OCI-M2 (cell line): ENCODE results near the gene CHRDL2.
"Not testable (repeated sequence)": the region's sequence is repeated elsewhere in the genome, so short reads cannot be mapped to it uniquely, and the experiment has no call there.

Source experiments
- DNase-seq: peaks from one replicate; lab custom pipeline; 2025; ENCODE audit not compliant: unreplicated experiment; lab: John Stamatoyannopoulos, UW

The CHRDL2 gene

GRCh38 chr11:74672956-74673692, 58.1 kb downstream of the CHRDL2 start:
- no peak for DNase-seq

- no peak for DNase-seq
These were observed 58.8 kb downstream of the CHRDL2 start for GRCh38 chr11:74672332-74672955.

GRCh38 chr11:74671520-74672196, 59.6 kb downstream of the CHRDL2 start:
- no peak for DNase-seq

GRCh38 chr11:74670171-74670570, 61.1 kb downstream of the CHRDL2 start:
- no peak for DNase-seq

GRCh38 chr11:74669211-74670160, 61.7 kb downstream of the CHRDL2 start:
- no peak for DNase-seq

- no peak for DNase-seq
These were observed 67.9 kb downstream of the CHRDL2 start for GRCh38 chr11:74663315-74663714.

- no peak for DNase-seq
These were observed 68.6 kb downstream of the CHRDL2 start for GRCh38 chr11:74662487-74663103.

- not testable (repeated sequence) for DNase-seq
These were observed 72.1 kb downstream of the CHRDL2 start for GRCh38 chr11:74659124-74659523.

- no peak for DNase-seq
These were observed 76.2 kb downstream of the CHRDL2 start for GRCh38 chr11:74654976-74655375.

- DNase-seq: no peak
These were observed 80.7 kb downstream of the CHRDL2 start for GRCh38 chr11:74650498-74650897.

- DNase-seq: no peak
These were observed 82.3 kb downstream of the CHRDL2 start for GRCh38 chr11:74648894-74649293.

- no peak for DNase-seq
These were observed 83.4 kb downstream of the CHRDL2 start for GRCh38 chr11:74647831-74648230.

- DNase-seq: no peak
These were observed 83.8 kb downstream of the CHRDL2 start for GRCh38 chr11:74647404-74647803.

GRCh38 chr11:74646954-74647353, 84.3 kb downstream of the CHRDL2 start:
- no peak for DNase-seq
